GM18867 (cell line): ENCODE data around the gene RNF4.
A peak's percentile ranks its signal among the peaks of the same experiment; 100 is the strongest.
"Not testable (repeated sequence)": the region's sequence is repeated elsewhere in the genome, so short reads cannot be mapped to it uniquely, and the experiment has no call there.

Experiments
- ATAC-seq: cut with Tn5 transposase; IDR thresholded peaks from one replicate; pipeline ENCODE4 v1.9.1; 2021; ENCODE audit warnings: mild to moderate bottlenecking, moderate library complexity; ENCODE audit not compliant: unreplicated experiment

RNF4 gene, protein sequence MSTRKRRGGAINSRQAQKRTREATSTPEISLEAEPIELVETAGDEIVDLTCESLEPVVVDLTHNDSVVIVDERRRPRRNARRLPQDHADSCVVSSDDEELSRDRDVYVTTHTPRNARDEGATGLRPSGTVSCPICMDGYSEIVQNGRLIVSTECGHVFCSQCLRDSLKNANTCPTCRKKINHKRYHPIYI

DNA sequence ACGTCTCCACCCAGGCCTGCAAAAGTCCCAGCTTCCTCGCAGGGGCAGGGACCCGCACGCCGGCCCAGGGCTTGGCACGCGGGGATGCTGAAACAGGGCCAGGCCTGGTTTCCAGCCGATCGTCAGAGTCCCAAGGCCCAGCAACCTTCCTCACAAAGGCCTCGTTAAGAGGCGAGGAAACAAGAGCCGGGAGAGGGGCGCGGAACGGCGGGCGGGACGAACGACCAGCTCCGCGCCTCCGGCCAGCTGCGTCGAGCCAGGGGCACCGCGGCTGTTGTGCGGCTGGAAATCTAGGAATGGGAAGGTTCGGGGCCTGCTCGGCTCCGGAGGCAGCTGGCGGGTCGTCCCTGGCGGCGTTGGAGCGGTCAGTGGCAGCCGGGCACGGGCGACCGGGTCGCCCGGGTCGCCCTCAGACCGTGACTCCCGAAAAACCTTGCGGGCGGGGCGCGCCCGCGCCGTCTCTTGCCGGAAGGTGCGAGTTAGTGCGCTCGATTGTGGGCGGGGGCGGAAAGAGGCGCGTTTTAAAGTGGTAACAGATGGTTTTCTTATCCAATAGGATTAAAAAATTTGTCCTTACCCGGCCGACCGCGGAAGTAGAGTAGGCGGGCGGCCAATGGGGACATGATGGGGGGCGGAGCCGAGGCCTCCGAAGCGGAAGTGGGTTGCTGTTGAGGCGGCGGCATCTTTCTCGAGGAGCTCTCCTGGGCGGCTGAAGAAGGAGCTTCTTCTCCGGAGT lies at the start of gene RNF4:
TSS of gene RNF4 (plus strand) at position 651 of the 736 bp plus-strand sequence. CDS start 21,388 bp downstream, outside the sequence.
- peak; percentile 78 for ATAC-seq

DNA sequence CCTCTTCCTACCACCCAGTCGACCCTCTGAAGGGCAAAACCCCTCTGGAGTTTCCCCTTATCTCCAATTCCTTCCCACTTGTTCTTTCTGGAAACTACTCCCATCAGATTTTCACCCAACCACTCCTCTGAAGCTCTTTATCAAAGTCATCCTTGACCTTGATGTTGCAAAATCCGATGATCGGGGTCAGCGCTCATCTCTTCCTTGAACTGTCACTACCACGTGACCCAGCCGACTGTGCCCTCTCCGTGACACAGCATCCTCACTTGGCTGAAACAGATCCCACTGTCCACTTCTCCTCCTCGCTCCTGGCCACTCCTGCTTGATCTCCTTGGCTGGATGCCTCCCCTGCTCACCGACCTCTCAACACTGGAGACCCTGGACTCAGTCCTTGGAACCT lies 49.1 kb upstream of the RNF4 start:
- no peak for ATAC-seq

DNA sequence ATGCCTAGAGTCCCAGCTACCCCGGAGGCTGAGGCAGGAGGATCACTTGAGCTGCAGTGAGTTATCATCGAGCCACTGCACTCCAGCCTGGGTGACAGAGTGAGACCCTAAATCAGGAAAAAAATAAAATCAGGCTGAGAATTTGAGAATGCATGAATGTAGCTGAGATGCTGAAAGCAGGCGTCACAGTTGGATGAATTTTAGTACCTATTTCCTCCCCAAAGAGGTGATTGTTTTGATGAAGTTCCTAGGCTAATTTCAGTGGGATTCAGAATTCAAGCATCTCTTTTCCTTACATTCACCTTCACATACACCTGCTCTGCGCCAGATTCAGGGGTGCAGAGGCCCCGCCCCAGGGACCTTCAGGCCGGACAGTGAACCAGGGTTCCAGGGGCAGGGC lies 47.0 kb upstream of the RNF4 start:
- no peak for ATAC-seq

DNA sequence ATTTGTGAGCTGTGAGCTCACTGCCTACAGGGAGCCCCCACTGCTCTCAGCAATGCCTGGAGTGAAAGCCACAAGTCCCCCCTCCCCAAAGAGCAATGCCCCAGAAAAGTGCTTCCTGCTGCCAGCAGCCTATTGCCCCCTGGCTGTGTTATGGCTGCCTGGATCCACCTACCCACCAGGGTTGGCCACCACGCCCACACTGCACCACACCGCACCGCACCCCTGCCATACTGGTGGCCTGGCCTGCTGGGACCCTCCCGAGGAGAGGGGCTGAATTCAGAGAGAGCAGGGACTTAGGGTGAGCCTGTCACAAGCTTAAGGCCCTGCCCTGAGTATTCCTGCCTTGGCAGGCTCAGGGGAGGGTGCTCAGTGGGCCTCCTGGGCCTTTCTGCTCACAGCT lies 45.8 kb upstream of the RNF4 start:
- no peak for ATAC-seq

DNA sequence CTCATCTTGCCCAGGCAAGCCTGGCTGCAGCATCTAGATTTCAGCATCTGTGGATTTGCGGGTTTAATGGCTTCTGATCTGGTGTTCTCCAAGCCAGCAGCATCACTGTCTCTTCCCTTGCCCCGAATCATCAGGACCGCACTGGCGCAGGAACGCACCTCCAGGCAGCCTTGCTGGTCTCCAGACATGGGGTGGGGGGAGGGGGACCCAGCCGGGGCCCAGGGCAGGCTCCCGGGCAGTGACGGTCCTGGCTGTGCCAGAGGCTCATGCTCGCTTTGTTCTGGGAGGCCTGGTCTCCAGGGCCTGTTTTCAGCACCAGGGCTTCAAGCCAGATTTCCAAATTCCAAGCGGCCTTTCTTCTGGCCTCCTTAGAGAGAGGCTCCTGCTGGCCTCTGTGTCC lies 45.2 kb upstream of the RNF4 start:
- ATAC-seq = no peak

DNA sequence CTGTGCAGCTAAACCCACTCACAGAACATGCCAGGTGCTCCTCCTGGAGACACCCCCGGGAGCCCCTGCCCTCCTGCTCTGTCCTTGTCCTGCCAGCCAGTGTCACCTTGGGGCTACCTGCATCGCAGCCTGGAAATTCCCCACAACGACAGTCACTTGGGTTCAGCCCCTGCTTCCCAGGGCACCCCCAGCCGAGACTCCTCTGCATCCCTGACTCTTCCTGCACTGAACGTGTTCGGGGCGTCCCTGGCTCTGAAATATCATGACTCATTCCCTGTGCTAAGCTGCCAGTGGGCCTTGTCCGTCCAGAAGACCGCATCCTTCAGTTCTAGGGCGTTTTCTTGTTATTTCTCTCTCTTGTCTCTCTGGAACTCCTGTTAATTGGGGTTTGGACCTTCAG lies 44.3 kb upstream of the RNF4 start:
- no peak for ATAC-seq

DNA sequence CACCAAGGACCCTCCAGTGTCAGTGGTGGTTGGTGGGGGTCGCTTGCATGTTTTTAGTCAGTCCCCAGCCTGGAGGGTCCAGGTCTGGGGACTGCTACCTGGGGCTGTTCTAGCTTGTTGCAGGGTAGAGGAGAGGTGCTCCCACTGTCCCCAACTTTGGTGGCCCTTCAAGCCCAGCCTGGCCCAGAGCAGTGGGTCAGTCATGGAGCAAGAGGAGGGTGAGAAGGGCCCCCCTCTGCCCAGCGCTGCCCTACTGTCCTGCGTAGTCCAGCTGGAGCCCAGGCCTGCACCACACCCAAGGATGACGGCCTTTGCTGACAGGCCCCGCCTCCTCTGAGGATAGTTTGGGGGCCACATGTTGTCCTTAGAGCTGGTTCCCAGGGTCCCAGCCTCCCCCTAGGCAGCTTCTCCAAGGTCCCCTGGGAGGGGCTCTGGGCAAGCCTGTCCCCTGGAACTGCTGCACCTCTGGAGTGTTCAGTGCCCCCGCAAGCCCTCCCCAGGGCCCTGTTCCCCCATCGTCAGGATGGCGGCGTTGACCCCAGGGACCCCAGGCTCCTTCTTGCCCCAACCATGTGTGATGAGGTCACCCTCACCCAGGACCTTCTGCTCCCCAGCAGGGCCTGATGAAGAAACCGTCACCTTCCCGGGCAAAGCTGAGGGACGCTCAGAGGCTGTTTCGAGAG lies 43.4 kb upstream of the RNF4 start:
- no peak for ATAC-seq

DNA sequence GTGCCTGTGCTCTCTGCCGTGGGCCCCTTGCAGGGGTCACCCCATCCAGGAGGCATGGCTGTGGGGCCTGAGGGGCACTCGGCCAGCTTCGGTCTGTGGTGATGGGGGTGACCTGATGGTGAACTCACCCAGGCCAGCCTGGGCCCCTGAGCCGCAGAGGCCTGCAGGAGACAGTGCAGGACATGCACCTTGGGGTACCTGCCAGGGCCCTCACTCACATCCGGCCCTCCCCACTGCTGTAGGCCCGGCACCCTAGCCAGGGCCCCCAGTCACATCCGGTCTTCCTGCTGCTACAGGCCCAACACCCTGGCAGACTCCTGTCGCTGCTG lies 42.9 kb upstream of the RNF4 start:
- ATAC-seq = no peak

DNA sequence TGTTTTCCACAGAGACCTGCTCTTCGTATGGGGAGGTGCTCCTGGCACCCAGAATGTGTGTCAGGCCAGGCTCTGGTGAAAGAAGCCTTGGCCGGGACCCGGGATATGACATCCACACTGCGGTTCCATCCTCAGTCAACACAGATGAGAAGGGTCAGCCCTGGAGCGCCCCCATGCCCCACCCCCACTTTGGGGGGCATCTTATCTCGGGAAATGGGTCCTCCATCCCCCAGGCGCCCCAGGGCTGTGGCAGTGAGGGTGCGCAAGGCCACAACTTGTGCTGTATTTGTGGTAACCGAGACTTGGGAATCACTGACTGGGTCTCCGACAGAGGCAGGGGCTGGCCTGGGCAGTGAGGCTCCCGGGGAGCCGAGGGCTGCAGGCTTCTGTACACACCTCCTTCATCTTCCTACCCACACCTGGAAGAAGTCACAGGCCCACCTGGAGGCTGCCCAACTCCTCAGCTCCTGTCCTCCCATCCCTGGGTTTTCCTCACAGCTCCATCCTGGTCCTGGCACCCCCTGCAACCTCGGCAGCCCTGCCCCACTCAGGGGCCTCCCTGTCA lies 42.1 kb upstream of the RNF4 start:
- ATAC-seq = no peak

DNA sequence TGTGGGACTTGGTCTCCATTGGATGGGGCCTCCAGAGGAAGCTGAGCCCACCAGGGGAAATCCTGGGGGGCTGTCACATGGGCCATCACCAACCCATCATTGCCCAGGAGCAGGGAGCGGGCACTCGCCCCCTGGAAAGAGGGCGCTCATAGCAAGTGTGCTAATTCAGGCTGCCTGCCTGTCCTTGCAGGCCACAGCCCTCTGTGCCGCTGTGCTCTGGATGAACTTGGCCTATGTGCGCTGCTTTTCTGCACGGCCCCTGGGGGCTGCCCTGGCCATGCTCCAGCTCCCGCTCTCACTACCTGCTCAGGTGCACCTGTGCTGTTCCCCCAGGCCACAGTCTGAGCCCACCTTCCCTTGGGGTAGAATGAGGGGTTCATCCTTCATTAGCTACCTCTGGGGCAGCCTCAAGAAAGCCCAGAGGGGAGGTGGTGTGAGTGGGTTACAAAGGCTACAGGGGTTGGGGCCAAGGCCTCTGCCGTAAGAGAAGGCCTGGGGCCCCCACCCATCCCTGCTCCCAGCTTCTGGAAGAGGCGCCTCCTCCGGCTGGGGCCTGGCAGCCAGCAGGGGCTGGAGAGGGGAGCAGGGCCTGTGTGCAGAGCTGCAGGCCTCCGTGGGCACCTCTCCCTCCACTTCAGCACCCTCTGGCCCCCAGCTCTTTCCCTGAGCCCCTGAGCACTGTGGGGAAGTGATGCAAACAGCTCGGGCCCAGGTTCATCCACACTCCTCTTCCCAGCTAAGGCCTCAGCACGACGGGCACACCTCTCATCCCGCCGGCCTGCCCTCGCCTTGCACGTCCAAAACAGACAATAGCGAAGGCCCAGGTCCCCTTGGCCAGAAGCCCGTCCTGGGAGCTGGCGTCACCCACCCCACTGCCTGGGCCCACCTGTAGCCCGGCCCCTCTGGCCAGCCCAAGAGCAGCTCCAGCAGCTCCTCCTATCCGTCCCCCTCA lies 41.2 kb upstream of the RNF4 start:
- no peak for ATAC-seq

DNA sequence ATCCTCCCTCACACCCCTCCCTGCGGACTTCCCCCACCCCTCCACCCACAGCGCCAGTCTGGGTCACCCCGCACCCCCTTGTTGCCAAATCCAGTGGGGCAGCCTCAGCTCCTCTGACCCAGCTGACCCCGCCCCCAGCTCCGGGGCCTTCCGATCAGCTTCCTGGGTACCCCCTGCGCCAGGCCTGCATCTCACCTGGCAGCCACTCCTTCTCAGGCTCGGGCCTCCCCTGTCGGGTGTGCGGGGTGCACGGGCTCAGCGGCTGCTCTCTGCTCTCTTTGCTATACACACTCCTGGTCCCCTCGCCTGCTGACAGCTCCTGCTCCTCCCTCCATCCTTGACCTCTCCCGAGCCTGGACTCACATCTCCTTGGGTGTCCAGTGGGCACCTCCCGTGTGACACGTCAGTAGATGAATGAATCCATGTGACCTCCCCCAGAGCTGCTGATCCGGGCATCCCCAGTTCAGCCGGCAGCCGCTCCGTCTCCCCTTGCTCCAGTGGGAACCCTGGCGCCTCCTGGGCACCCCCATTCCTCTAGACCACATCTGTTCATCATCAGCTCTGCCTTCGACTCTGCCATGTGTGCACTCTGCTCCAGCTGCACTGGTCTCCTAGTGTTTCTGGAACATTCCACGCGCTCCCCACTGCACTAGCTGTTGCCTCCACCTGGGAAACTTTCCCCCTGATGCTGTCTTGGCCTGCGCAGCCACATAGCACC lies 40.3 kb upstream of the RNF4 start:
- ATAC-seq = no peak

DNA sequence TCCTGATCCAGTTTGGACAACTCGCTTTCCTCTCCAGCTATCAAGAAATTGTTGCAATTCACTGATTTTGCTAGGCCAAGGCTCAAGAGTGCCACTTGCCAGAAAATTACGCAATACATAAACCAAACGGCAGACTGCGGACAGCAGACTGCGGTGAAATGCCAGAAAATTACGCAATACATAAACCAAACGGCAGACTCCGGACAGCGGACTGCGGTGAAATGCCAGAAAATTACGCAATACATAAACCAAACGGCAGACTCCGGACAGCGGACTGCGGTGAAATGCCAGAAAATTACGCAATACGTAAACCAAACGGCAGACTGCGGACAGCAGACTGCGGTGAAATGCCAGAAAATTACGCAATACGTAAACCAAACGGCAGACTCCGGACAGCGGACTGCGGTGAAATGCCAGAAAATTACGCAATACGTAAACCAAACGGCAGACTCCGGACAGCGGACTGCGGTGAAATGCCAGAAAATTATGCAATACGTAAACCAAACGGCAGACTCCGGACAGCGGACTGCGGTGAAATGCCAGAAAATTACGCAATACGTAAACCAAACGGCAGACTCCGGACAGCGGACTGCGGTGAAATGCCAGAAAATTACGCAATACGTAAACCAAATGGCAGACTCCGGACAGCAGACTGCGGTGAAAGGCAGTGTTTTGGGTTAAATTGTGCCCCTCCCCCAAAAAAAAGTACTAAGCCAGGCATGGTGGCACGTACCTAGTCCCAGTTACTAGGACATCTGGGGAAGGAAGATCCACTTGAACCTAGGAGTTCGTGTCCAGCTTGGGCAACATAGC lies 38.8 kb upstream of the RNF4 start:
- ATAC-seq = not testable (repeated sequence)

DNA sequence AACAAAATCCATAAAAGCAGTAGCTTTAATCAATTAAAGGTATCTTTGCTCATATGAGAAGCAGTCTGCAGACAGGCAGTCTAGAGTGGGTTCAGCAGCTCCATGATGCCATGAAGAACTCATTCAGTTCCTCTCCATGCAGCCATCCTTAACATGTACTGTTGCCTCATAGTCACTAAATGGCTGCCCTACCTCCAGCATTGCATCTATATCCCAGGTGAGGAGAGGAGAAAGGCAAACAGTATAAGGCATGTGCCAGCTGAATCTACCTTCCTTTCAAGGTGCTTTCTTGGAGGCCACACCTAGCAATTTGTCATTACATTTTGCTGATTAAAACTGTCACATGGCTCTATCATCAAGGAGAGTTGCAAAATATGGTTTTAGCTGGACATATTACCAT lies 36.9 kb upstream of the RNF4 start:
- ATAC-seq = no peak

DNA sequence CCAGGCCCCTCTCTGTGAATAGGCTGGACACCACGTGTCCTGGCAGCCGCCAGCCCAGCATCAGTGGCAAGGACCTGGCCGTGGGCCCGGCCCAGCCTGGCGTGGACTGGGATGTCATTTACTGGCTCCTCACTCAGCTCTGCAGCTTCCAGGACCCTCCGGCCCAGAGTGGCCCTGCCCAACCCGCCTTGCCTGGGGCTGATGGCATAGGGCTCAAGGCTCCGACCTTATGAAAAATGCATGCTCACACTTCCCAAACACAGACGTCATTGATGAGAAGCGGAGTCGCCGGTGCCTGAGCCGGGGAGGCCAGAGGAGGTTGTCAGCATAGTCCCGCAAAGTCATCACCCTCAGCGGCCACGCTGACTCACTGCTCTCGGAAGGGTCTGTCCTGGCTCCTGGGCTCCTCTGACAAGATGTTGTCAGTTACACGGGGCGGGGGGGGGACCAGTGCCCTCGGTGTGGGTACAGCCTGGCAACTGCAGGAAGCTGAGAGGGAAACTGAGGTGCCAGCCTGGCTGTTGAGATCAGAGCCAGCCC lies 35.8 kb upstream of the RNF4 start:
- no peak for ATAC-seq

DNA sequence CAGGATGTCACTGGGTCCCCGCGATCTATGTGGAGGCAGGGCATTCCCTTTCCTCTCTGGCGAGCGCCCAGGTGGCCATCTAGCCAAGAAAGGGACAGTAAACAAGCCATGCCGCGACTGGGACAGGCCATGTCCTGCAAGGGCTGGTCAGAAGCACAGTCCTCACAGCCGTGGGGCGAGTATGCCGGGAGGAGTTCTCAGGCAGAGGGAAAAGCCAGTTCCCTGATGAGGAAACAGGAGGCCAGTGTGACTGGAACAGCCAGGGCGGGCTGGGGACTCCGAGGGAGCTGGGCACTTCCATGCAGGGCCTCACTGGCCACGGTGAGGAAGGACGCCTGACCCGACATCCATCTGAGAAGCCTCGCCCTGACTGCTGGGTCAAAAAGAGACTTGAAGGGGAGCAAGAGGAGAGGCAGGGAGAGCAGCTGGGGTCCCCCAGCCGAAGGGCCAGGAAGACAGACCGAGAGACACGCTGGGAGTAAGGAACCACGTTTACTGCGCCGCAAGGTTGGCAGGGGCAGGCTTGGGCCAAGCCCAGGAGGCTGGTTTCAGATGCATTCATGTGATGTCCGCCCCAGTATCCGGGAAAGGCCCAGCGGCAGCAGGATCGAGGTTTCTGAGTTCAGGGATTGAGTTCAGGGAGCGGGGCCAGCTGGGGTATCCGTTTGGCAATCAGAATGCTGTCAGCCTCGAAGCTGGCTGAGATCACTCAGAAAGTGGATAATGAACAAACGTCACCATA lies 35.1 kb upstream of the RNF4 start:
- ATAC-seq = no peak

DNA sequence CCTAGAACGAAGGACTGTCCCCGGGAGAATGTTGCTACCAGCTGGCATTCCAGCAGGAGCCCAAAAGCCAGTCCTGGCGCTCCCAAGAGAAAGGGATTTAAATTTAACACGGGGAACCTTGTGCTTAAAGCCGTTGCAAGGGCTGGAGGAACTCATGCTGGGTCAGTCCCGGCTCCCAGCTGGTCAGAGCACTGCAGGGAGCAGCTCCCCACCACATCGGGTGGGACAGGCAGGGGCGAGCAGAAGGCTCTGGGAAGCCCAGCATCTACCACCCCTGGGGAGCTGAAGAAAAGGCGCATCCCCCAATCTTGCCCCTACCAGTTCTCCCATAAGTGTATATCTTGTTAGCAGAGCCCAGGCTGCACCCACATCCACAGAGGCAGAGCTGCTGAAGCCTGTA lies 34.5 kb upstream of the RNF4 start:
- no peak for ATAC-seq

DNA sequence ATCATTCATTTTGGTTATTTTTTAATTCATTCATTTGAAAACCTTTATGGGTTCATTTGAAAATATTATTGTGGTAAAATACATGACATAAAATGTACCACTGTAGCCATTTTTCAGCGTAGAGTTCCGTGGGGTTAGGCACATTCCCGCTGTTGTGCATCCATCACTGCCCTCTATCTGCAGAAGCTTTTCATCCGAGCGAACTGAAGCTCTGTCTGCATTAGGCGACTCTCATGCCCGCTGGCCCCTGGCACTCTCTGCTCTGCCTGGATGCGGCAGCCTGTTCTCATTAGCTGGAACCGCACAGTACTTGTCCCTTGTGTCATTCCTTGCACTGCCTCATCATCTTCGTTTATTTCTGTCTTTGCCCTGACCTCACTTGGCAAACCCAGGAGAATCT lies 32.6 kb upstream of the RNF4 start:
- ATAC-seq = no peak

DNA sequence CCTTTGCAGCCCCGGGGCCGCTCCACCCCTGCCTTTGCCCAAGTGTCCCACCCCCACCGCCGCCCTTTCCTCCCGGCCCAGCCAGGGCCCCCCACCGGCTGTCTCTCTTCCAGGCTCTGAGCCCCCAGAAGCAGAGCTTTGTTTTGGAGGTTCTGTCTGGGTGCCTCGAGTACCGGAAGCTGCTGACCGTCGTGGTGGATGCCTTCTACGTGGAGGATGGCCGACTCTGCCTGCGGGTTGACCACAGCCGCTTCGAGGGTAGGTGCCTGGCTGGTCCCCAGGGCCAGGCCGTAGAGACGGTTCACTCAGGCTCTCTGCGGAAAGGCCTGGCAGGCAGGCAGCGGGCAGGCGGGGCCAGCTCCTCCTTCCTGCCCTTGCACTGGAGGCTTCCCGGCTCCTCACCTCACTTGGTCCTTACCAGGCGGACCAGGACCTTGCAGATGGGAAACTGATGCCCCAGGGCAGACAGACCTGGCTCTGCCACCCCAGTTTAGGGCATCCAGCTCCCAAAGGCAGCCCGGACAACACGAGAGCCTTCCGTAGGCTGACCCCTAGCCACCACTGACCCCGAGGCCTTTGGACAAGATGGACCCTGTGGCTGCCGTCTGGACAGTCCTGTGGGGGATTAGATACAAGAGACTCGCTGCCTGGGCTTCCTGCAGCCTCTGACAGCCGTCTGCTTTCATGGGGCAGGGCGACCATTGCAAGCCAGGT lies 32.0 kb upstream of the RNF4 start:
- no peak for ATAC-seq
